GM23338 (cell line): ENCODE data around the gene TUBA4B.
"Not testable (repeated sequence)": the region's sequence is repeated elsewhere in the genome, so short reads cannot be mapped to it uniquely, and the experiment has no call there.

ENCODE experiments used
- CREB1 ChIP-seq: fragments of 250-450 bp; sonication (Bioruptor Pico); IDR thresholded peaks from 2 replicates; pipeline ENCODE4 v1.5.0; 2020; ENCODE audit warnings: low read depth, mild to moderate bottlenecking, moderate library complexity
- CTCF ChIP-seq, 2 experiments: fragments of 200-600 bp in 1 of 2; sonication (generic) in 1 of 2; conservative IDR thresholded peaks; 2 replicates each; pipeline versions ENCODE4 v1.5.1 to v1.6.1; 2016 to 2017; ENCODE audit warnings: antibody characterized with exemption in 2 of 2, low read depth in 2 of 2, mild to moderate bottlenecking in 2 of 2, moderate library complexity in 1 of 2
- EZH2 ChIP-seq: fragments of 200-600 bp; sonication (generic); IDR thresholded peaks from one replicate; pipeline ENCODE4 v1.8.0; 2017; ENCODE audit warnings: antibody characterized with exemption, mild to moderate bottlenecking, low read depth; ENCODE audit not compliant: unreplicated experiment
- EZH2phosphoT487 ChIP-seq: fragments of 200-600 bp; sonication (generic); IDR thresholded peaks from one replicate; pipeline ENCODE4 v1.8.1; 2018; ENCODE audit warnings: antibody characterized with exemption; ENCODE audit not compliant: unreplicated experiment
- JUNB ChIP-seq: IDR thresholded peaks from one replicate; pipeline ENCODE4 v1.6.1; 2016; ENCODE audit warnings: antibody characterized with exemption; ENCODE audit not compliant: unreplicated experiment
- NANOG ChIP-seq: IDR thresholded peaks from 2 replicates; pipeline ENCODE4 v1.6.1; 2016; ENCODE audit warnings: antibody characterized with exemption, borderline replicate concordance
- POLR2AphosphoS5 ChIP-seq: IDR thresholded peaks from 2 replicates; pipeline ENCODE4 v1.6.1; 2016; ENCODE audit warnings: antibody characterized with exemption, low read depth
- STAT1 ChIP-seq: IDR thresholded peaks from one replicate; pipeline ENCODE4 v1.6.1; 2016; ENCODE audit warnings: antibody characterized with exemption; ENCODE audit not compliant: unreplicated experiment
- ZNF331 ChIP-seq: fragments of 250-450 bp; sonication (Bioruptor Pico); IDR thresholded peaks from 2 replicates; pipeline ENCODE4 v1.5.0; 2020; ENCODE audit warnings: low read depth, mild to moderate bottlenecking, moderate library complexity
- TF ChIP-seq, protein P1 (sequence below): IDR thresholded peaks from one replicate; pipeline ENCODE4 v1.6.1; 2018; ENCODE audit warnings: antibody characterized with exemption; ENCODE audit not compliant: unreplicated experiment
- TF ChIP-seq, protein P2 (sequence below): fragments of 250-450 bp; sonication (Bioruptor Pico); IDR thresholded peaks from 2 replicates; pipeline ENCODE4 v1.5.0; 2020; ENCODE audit warnings: mild to moderate bottlenecking, moderate library complexity
- TF ChIP-seq, protein P3 (sequence below): IDR thresholded peaks from 2 replicates; pipeline ENCODE4 v1.6.1; 2016; ENCODE audit warnings: antibody characterized with exemption

DNA sequence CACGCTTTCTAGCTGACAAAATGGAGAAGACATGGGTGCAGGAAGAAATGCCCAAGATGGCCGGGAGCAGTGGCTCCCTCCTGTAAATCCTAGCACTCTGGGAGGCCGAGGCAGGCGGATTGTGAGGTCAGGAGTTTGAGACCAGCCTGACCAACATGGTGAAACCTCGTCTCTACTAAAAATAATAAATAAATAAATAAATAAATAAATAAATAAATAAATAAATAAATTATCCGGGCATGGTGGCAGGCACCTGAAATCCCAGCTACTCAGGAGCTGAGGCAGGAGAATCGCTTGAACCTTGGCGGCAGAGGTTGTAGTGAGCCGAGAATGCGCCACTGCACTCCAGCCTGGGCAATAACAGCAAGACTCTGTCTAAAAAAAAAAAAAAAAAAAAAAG lies 5.9 kb downstream of the TUBA4B start:
- not testable (repeated sequence) for TF ChIP-seq CTCF (conservative IDR thresholded peaks at IDR 0.05; ENCODE audit: low read depth in 2 of 2); EZH2phosphoT487; EZH2; JUNB; NANOG; POLR2AphosphoS5; CREB1; ZNF331 (CRISPR knock-in tag); STAT1
- TF ChIP-seq, protein P1, sequence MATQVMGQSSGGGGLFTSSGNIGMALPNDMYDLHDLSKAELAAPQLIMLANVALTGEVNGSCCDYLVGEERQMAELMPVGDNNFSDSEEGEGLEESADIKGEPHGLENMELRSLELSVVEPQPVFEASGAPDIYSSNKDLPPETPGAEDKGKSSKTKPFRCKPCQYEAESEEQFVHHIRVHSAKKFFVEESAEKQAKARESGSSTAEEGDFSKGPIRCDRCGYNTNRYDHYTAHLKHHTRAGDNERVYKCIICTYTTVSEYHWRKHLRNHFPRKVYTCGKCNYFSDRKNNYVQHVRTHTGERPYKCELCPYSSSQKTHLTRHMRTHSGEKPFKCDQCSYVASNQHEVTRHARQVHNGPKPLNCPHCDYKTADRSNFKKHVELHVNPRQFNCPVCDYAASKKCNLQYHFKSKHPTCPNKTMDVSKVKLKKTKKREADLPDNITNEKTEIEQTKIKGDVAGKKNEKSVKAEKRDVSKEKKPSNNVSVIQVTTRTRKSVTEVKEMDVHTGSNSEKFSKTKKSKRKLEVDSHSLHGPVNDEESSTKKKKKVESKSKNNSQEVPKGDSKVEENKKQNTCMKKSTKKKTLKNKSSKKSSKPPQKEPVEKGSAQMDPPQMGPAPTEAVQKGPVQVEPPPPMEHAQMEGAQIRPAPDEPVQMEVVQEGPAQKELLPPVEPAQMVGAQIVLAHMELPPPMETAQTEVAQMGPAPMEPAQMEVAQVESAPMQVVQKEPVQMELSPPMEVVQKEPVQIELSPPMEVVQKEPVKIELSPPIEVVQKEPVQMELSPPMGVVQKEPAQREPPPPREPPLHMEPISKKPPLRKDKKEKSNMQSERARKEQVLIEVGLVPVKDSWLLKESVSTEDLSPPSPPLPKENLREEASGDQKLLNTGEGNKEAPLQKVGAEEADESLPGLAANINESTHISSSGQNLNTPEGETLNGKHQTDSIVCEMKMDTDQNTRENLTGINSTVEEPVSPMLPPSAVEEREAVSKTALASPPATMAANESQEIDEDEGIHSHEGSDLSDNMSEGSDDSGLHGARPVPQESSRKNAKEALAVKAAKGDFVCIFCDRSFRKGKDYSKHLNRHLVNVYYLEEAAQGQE, result not testable (repeated sequence)
- TF ChIP-seq, protein P2, sequence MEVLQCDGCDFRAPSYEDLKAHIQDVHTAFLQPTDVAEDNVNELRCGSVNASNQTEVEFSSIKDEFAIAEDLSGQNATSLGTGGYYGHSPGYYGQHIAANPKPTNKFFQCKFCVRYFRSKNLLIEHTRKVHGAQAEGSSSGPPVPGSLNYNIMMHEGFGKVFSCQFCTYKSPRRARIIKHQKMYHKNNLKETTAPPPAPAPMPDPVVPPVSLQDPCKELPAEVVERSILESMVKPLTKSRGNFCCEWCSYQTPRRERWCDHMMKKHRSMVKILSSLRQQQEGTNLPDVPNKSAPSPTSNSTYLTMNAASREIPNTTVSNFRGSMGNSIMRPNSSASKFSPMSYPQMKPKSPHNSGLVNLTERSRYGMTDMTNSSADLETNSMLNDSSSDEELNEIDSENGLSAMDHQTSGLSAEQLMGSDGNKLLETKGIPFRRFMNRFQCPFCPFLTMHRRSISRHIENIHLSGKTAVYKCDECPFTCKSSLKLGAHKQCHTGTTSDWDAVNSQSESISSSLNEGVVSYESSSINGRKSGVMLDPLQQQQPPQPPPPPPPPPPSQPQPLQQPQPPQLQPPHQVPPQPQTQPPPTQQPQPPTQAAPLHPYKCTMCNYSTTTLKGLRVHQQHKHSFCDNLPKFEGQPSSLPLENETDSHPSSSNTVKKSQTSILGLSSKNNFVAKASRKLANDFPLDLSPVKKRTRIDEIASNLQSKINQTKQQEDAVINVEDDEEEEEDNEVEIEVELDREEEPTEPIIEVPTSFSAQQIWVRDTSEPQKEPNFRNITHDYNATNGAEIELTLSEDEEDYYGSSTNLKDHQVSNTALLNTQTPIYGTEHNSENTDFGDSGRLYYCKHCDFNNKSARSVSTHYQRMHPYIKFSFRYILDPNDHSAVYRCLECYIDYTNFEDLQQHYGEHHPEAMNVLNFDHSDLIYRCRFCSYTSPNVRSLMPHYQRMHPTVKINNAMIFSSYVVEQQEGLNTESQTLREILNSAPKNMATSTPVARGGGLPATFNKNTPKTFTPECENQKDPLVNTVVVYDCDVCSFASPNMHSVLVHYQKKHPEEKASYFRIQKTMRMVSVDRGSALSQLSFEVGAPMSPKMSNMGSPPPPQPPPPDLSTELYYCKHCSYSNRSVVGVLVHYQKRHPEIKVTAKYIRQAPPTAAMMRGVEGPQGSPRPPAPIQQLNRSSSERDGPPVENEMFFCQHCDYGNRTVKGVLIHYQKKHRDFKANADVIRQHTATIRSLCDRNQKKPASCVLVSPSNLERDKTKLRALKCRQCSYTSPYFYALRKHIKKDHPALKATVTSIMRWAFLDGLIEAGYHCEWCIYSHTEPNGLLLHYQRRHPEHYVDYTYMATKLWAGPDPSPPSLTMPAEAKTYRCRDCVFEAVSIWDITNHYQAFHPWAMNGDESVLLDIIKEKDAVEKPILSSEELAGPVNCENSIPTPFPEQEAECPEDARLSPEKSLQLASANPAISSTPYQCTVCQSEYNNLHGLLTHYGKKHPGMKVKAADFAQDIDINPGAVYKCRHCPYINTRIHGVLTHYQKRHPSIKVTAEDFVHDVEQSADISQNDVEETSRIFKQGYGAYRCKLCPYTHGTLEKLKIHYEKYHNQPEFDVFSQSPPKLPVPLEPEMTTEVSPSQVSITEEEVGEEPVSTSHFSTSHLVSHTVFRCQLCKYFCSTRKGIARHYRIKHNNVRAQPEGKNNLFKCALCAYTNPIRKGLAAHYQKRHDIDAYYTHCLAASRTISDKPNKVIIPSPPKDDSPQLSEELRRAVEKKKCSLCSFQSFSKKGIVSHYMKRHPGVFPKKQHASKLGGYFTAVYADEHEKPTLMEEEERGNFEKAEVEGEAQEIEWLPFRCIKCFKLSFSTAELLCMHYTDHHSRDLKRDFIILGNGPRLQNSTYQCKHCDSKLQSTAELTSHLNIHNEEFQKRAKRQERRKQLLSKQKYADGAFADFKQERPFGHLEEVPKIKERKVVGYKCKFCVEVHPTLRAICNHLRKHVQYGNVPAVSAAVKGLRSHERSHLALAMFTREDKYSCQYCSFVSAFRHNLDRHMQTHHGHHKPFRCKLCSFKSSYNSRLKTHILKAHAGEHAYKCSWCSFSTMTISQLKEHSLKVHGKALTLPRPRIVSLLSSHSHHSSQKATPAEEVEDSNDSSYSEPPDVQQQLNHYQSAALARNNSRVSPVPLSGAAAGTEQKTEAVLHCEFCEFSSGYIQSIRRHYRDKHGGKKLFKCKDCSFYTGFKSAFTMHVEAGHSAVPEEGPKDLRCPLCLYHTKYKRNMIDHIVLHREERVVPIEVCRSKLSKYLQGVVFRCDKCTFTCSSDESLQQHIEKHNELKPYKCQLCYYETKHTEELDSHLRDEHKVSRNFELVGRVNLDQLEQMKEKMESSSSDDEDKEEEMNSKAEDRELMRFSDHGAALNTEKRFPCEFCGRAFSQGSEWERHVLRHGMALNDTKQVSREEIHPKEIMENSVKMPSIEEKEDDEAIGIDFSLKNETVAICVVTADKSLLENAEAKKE (CRISPR knock-in tag), result not testable (repeated sequence)
- TF ChIP-seq, protein P3, sequence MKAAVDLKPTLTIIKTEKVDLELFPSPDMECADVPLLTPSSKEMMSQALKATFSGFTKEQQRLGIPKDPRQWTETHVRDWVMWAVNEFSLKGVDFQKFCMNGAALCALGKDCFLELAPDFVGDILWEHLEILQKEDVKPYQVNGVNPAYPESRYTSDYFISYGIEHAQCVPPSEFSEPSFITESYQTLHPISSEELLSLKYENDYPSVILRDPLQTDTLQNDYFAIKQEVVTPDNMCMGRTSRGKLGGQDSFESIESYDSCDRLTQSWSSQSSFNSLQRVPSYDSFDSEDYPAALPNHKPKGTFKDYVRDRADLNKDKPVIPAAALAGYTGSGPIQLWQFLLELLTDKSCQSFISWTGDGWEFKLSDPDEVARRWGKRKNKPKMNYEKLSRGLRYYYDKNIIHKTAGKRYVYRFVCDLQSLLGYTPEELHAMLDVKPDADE, result not testable (repeated sequence)
